KMS-11 (cell line): ENCODE results near the gene PHACTR3.

Source experiments
- H2AFZ ChIP-seq: fragments of 200-600 bp; sonication (generic); 2 replicates; pipeline ENCODE4 v1.6.1; 2016; ENCODE audit warnings: antibody characterized with exemption, mixed run types, low read depth
- H3K27ac ChIP-seq: fragments of 200-600 bp; sonication (generic); 2 replicates; pipeline ENCODE4 v1.6.1; 2016; ENCODE audit warnings: mild to moderate bottlenecking, mixed run types
- H3K27me3 ChIP-seq: fragments of 200-600 bp; sonication (generic); 2 replicates; pipeline ENCODE4 v1.6.1; 2017; ENCODE audit warnings: mild to moderate bottlenecking, low read depth, mixed run types, moderate library complexity; ENCODE audit not compliant: insufficient read depth
- H3K36me3 ChIP-seq: fragments of 200-600 bp; sonication (generic); 2 replicates; pipeline ENCODE4 v1.6.1; 2017; ENCODE audit warnings: mild to moderate bottlenecking, mixed run types; ENCODE audit not compliant: insufficient read depth
- H3K4me1 ChIP-seq: fragments of 200-600 bp; sonication (generic); 2 replicates; pipeline ENCODE4 v1.6.1; 2016; ENCODE audit warnings: mild to moderate bottlenecking, low read depth, mixed run types; ENCODE audit not compliant: poor library complexity, severe bottlenecking
- H3K4me2 ChIP-seq: fragments of 200-600 bp; sonication (generic); 2 replicates; pipeline ENCODE4 v1.7.0; 2016; ENCODE audit warnings: mild to moderate bottlenecking, mixed run types
- H3K4me3 ChIP-seq: fragments of 200-600 bp; sonication (generic); IDR thresholded peaks from 2 replicates; pipeline ENCODE4 v1.6.1; 2017; ENCODE audit warnings: low read depth, low read length, mixed read lengths; ENCODE audit not compliant: insufficient read depth
- H3K79me2 ChIP-seq: fragments of 200-600 bp; sonication (generic); 2 replicates; pipeline ENCODE4 v1.6.1; 2016; ENCODE audit warnings: low read depth, mixed run types; ENCODE audit not compliant: insufficient read depth
- H3K9ac ChIP-seq: fragments of 200-600 bp; sonication (generic); 2 replicates; pipeline ENCODE4 v1.6.1; 2016; ENCODE audit warnings: mild to moderate bottlenecking, mixed run types
- H4K20me1 ChIP-seq: fragments of 200-600 bp; sonication (generic); 2 replicates; pipeline ENCODE4 v1.6.1; 2016; ENCODE audit warnings: mild to moderate bottlenecking, mixed run types; ENCODE audit not compliant: insufficient read depth
- TF ChIP-seq, protein P1 (sequence below): fragments of 200-600 bp; sonication (generic); conservative IDR thresholded peaks from 2 replicates; pipeline ENCODE4 v1.6.1; 2017; ENCODE audit warnings: low read depth, mild to moderate bottlenecking, antibody characterized with exemption, low read length, moderate library complexity, mixed read lengths

Gene PHACTR3

DNA sequence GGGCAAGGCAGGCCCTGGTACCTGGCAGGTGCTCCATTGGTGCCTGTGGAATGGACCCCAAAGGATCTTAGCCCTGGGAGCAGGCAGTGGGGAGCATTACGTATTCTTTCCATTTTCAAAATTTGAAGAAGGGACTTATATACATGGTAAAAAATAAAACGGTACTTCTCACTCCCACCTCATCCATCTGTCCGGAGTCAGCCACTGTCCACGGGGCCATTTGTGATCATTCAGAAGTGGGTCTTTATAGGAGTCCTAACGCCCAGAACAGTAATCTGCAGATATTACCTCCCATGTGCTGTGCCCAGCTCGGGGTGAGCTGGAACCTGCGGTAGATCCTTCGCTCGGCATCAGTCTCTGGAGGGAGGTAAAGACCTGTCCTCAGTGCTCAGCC, 218.7 kb downstream of the PHACTR3 start:
- H3K4me1 ChIP-seq: no peaks in the 10 kb centered on the region
- TF ChIP-seq, protein P1, sequence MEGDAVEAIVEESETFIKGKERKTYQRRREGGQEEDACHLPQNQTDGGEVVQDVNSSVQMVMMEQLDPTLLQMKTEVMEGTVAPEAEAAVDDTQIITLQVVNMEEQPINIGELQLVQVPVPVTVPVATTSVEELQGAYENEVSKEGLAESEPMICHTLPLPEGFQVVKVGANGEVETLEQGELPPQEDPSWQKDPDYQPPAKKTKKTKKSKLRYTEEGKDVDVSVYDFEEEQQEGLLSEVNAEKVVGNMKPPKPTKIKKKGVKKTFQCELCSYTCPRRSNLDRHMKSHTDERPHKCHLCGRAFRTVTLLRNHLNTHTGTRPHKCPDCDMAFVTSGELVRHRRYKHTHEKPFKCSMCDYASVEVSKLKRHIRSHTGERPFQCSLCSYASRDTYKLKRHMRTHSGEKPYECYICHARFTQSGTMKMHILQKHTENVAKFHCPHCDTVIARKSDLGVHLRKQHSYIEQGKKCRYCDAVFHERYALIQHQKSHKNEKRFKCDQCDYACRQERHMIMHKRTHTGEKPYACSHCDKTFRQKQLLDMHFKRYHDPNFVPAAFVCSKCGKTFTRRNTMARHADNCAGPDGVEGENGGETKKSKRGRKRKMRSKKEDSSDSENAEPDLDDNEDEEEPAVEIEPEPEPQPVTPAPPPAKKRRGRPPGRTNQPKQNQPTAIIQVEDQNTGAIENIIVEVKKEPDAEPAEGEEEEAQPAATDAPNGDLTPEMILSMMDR: no peak
- H3K27ac ChIP-seq: no peak overlapping the region
- no peaks in the 10 kb centered on the region for H3K36me3 ChIP-seq
- H4K20me1 ChIP-seq: no peaks in the 10 kb centered on the region
- H3K9ac ChIP-seq: no peak overlapping the region
- no peak overlapping the region for H2AFZ ChIP-seq
- H3K4me3 ChIP-seq: no peak overlapping the region
- H3K79me2 ChIP-seq: no peaks in the 10 kb centered on the region
- H3K4me2 ChIP-seq: no peak overlapping the region
- no peaks in the 10 kb centered on the region for H3K27me3 ChIP-seq

DNA sequence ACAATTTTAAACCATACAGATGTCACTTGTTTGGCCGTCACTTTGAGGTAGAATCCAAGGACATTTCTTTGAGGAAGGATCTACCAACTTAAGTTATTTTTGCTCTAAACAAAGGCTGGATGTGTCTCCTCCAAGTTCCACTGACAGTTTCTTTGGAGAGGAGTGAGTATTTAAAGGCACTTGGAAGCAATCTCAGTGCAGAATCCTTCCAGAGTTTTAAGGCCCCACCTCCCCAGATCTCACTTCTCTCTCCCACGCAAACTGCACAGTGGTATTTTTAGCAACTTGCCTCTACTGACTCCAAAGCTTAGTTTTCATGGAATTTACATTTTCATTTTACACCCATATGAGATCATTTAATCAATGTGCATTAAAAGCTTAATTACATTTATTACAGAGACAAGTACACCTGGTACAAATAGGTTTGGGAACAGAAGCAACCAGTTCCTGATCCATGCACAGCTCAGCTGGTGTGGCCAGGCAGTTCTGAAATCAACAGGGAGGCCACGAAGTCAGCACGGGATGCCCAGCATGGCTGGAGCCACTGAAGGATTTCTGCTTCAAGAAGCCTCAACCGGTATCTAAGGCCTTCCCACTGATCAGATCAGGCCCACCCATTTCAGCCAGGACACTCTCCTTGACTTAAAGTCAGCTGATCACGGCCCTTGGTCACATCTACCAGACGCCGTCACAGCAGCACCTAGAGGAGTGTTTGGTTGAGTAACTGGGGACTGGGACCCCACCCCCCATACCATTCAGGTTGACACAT, 219.3 kb downstream of the PHACTR3 start:
- Histone ChIP-seq H3K4me2 (no peak overlapping the region), H3K36me3 (no peaks in the 10 kb centered on the region), H3K27me3 (no peaks in the 10 kb centered on the region), H3K9ac (no peak overlapping the region), H2AFZ (no peak overlapping the region), H3K79me2 (no peaks in the 10 kb centered on the region), H3K4me1 (no peaks in the 10 kb centered on the region), H4K20me1 (no peaks in the 10 kb centered on the region), H3K27ac (no peak overlapping the region), H3K4me3 (no peak overlapping the region)
- TF ChIP-seq, protein P1: no peak

DNA sequence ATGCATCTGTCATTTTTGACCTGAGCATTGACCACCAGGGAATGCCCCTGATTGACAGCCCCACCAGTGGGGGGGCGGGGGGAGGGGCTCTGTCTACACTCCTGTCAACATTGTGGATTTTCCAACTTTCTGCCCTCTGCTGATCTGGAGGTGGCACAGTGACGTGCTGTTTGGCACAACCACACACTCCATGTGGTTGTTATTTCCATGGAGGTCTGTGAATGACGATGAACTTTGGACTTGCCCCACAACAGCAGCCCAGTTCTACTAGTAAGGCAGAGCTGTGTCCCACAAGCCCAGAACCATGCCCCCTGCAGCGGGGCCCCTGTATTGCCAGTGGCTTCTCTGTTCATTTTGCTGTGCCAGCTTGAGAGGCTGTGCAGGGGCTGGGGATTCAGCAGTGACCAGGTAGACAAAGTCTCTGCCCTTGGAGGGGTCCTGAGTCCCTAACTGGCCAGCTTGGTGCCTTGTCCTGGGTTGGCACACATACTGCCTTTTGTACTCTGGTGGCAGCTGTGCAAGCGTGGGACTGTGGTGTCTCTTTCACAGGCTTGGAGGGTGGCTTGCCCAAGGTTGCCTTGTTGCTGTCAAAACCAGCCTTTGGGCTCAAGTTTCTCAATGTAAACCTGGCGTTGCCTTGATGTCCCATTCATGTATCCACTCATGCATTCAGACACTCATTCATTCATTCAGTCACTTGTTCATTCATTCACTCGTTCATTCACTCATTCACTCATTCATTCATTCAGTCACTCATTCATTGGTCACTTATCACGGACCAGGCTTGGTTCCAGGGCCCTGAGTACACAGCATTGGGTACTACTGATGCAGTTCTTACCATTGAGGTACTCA, 220.6 kb downstream of the PHACTR3 start:
- TF ChIP-seq, protein P1: no peak
- H3K79me2 ChIP-seq: no peaks in the 10 kb centered on the region
- no peak overlapping the region for H3K9ac ChIP-seq
- H3K4me2 ChIP-seq: no peak overlapping the region
- no peaks in the 10 kb centered on the region; the same call in 1 of the 2 replicates for H3K27me3 ChIP-seq
- H3K4me1 ChIP-seq: no peaks in the 10 kb centered on the region
- no peak overlapping the region for H3K4me3 ChIP-seq
- H3K36me3 ChIP-seq: no peaks in the 10 kb centered on the region
- H4K20me1 ChIP-seq: no peaks in the 10 kb centered on the region
- no peak overlapping the region for H3K27ac ChIP-seq
- H2AFZ ChIP-seq: no peak overlapping the region

DNA sequence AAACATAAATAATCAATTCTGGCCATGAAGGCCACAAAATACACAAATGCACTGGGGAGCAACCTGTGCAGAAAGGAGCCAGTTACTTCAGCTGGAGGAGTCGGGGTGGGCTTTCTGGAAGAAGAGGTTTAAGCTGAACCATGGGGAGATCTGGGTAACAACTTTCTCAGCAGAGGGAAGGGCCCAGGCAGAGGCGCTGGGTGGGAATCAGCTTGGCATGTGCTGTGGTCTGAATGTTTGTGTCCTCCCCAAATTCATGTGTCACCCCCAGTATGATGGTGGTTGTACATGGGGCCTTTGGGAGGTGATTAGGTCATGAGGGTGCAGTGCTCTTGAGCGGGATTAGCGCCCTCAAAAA, 221.2 kb downstream of the PHACTR3 start:
- Histone ChIP-seq H3K4me2 (no peak overlapping the region), H3K4me3 (no peak overlapping the region), H2AFZ (no peak overlapping the region), H4K20me1 (no peaks in the 10 kb centered on the region), H3K36me3 (no peaks in the 10 kb centered on the region), H3K27ac (no peak overlapping the region), H3K27me3 (no peaks in the 10 kb centered on the region; the same call in 1 of the 2 replicates), H3K4me1 (no peaks in the 10 kb centered on the region), H3K79me2 (no peaks in the 10 kb centered on the region), H3K9ac (no peak overlapping the region)
- TF ChIP-seq, protein P1: no peak
